Stimulated activated CD4-positive, alpha-beta T cell treated with anti-CD3 and anti-CD28 coated beads, Interleukin-4, amount 100 ng/mL, for 24 hours (primary cell): ENCODE data around the gene DSE.

ENCODE experiments used
- DNase-seq: peaks from one replicate; pipeline ENCODE4 v3.0.0-alpha.2; 2020

Gene DSE

GRCh38 chr6:116450769-116451740, 80.3 kb downstream of the DSE start:
- DNase-seq: no peak

- DNase-seq: no peak
These were observed 81.2 kb downstream of the DSE start for GRCh38 chr6:116451916-116452315.

GRCh38 chr6:116452531-116452930, 81.8 kb downstream of the DSE start:
- no peak for DNase-seq

- DNase-seq: no peak
These were observed 85.4 kb downstream of the DSE start for GRCh38 chr6:116456106-116456505.

- DNase-seq: no peak
These were observed 86.2 kb downstream of the DSE start for GRCh38 chr6:116456927-116457326.

GRCh38 chr6:116458264-116458663, 87.5 kb downstream of the DSE start:
- no peak for DNase-seq

- DNase-seq: no peak
These were observed 89.2 kb downstream of the DSE start for GRCh38 chr6:116459927-116460326.

- DNase-seq: no peak
These were observed 90.7 kb downstream of the DSE start, which contains the start of gene CALHM6 for GRCh38 chr6:116461331-116461931. CALHM6 (plus strand) TSS chr6:116461375; CDS start chr6:116461930, 555 bp downstream.

GRCh38 chr6:116461932-116462885, 91.5 kb downstream of the DSE start:
- peak; percentile 29 for DNase-seq

GRCh38 chr6:116463301-116463700, 92.6 kb downstream of the DSE start:
- no peak for DNase-seq

- DNase-seq: no peak
These were observed 94.5 kb downstream of the DSE start for GRCh38 chr6:116465246-116465645.

- DNase-seq: no peak
These were observed 96.3 kb downstream of the DSE start for GRCh38 chr6:116467096-116467495.

- DNase-seq: no peak
These were observed 96.8 kb downstream of the DSE start for GRCh38 chr6:116467514-116467913.

GRCh38 chr6:116468293-116468692, 97.5 kb downstream of the DSE start:
- DNase-seq: no peak

GRCh38 chr6:116471531-116471930, 100.8 kb downstream of the DSE start:
- no peak for DNase-seq

- no peak for DNase-seq
These were observed 102.0 kb downstream of the DSE start for GRCh38 chr6:116472706-116473105.

GRCh38 chr6:116475141-116475540, 104.4 kb downstream of the DSE start:
- no peak for DNase-seq

GRCh38 chr6:116476002-116476678, 105.4 kb downstream of the DSE start:
- no peak for DNase-seq

GRCh38 chr6:116482780-116483179, 112.0 kb downstream of the DSE start:
- no peak for DNase-seq

- DNase-seq: no peak
These were observed 112.9 kb downstream of the DSE start for GRCh38 chr6:116483616-116484015.

- DNase-seq: no peak
These were observed 114.9 kb downstream of the DSE start for GRCh38 chr6:116485559-116486184.
